ENCODE data around the gene NAA80. TPM values are rescaled to one million over a fixed set of nuclear protein-coding genes. Genes with fewer than 3 reads are reported as not detected.
A peak's percentile ranks its signal among the peaks of the same experiment; 100 is the strongest.

NAA80 gene
- total and polyA plus RNA-seq, 2 of the 13 experiments (the other 11 are each of a cell fraction or from before 2014, with no cell fraction given), result 3.4 to 8.7 TPM

- no peak for TF ChIP-seq ZNF646 (CRISPR knock-in tag; IDR thresholded peaks at IDR 0.05)
- TF ChIP-seq HES4 (CRISPR knock-in tag; IDR thresholded peaks at IDR 0.05; ENCODE audit: borderline replicate concordance), result 0 out of 2 replicates have a peak, but pooled peaks have one; percentile 50
- TF ChIP-seq ZBTB14 (CRISPR knock-in tag; IDR thresholded peaks at IDR 0.05), result no peak
- no peak for TF ChIP-seq GTF2F1 (IDR thresholded peaks at IDR 0.05; ENCODE audit: low read length)
- TF ChIP-seq TEAD2 (CRISPR knock-in tag; IDR thresholded peaks at IDR 0.05), result no peak
- no peak for TF ChIP-seq ZNF136 (CRISPR knock-in tag; IDR thresholded peaks at IDR 0.05; ENCODE audit: low read depth)
- TF ChIP-seq HINFP (CRISPR knock-in tag; IDR thresholded peaks at IDR 0.05; ENCODE audit: low read depth), result no peak
- no peak for TF ChIP-seq ZNF292 (CRISPR knock-in tag; IDR thresholded peaks at IDR 0.05; ENCODE audit: borderline replicate concordance, low read depth)
- no peak for TF ChIP-seq CENPBD1 (CRISPR knock-in tag; IDR thresholded peaks at IDR 0.05; ENCODE audit: borderline replicate concordance, low read depth)
- 0 out of 2 replicates have a peak, but pooled peaks have one; percentile 36 for TF ChIP-seq ZNF788 (CRISPR knock-in tag; IDR thresholded peaks at IDR 0.05; ENCODE audit: borderline replicate concordance)
- TF ChIP-seq ZFP91 (CRISPR knock-in tag; IDR thresholded peaks at IDR 0.05; ENCODE audit: borderline replicate concordance), result no peak
- TF ChIP-seq MAZ (IDR thresholded peaks at IDR 0.05; ENCODE audit: borderline replicate concordance, low read depth, low read length), result no peak
- no peak for TF ChIP-seq MAZ (CRISPR knock-in tag; IDR thresholded peaks at IDR 0.05; ENCODE audit: low read depth)
- TF ChIP-seq FOXK2 (IDR thresholded peaks at IDR 0.05), result no peak
- TF ChIP-seq FOXM1 (CRISPR knock-in tag; IDR thresholded peaks at IDR 0.05), result no peak
- TF ChIP-seq FOXO4 (CRISPR knock-in tag; conservative IDR thresholded peaks at IDR 0.05), result 0 out of 2 replicates have a peak, but pooled peaks have one; percentile 52
Observed at GRCh38 chr3:50300681-50301254, 1.6 kb upstream of the NAA80 start (continued).
